Astrocyte (in vitro differentiated cells and primary cell): ENCODE data around the gene MICAL3.

Experiments used
- CTCF ChIP-seq: IDR thresholded peaks from 2 replicates; pipeline ENCODE4 v1.5.1; 2011; ENCODE audit warnings: low read depth, mild to moderate bottlenecking, inconsistent platforms, low read length, moderate library complexity; ENCODE audit not compliant: insufficient read depth
- EZH2 ChIP-seq: IDR thresholded peaks from 2 replicates; pipeline ENCODE4 v1.6.1; 2012; ENCODE audit warnings: mild to moderate bottlenecking, low read length, inconsistent platforms; ENCODE audit not compliant: insufficient read depth

- no peak for TF ChIP-seq CTCF
- TF ChIP-seq EZH2, result no peak
These were observed 84.8 kb downstream of the MICAL3 start for GRCh38 chr22:17939579-17939978.
